MV-4-11 (cell line): ENCODE results near the gene SPINT1.

Experiments
- DNase-seq: peaks from one replicate; lab custom pipeline; 2025; lab: John Stamatoyannopoulos, UW

Gene SPINT1

DNA sequence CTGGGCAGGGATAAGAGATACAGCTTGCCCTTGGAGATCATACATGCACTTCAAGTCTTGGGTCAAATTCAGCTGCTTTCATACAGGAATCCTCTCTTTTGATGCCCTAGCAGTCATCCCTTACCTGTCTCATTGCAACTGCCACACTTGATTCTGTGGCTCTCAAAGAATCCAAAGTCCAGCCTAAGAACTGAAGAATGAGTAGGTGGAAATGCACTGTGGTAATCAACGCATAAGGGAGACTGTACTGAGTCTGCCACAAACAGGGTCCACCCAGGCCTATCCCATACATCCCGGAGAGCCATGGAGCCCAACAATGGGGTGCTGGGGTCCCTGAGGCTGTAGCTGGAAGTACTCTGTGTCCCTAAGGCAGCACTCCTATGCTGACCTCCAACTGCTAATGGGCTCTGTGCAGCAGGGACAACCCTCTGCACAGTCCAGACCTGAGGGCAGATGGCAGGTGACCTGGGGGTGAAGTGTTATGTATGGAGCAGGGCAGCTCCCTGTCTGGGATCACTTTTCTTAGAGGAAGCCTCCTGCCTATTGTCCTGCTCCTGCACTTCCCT is 48.7 kb downstream of the SPINT1 start:
- DNase-seq = no peak

DNA sequence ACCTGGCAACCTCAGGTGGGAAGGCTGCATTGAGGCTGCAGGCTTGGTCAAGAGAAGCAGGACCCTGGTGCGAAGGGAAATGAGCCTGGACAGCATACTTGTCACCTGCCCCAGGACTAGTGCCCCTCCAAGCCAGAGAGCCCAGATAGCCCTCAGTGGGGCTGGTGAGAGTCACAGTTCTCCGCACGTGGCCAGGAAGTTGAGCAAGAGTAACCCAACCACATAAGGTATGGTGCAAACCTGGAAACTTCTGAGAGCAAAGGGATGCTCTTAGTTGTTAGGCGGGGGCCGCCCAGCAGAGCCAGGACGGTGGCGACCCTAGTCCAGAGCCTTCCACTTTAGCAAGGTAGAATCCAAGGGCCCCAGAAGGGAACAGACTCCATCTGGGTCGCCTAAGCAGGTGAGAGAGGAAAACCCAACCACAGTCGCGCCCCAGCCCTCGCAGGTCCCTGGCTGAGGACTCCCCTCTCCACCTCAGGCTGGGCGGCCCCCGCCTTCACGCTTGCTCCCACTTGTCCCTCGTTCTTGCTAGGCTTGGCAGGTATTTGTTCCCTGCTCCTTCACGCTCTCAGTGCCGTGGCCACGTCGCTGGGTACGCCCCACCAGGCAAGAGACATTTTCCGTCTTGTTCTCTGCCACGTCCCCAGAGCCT is 49.3 kb downstream of the SPINT1 start:
- no peak for DNase-seq

DNA sequence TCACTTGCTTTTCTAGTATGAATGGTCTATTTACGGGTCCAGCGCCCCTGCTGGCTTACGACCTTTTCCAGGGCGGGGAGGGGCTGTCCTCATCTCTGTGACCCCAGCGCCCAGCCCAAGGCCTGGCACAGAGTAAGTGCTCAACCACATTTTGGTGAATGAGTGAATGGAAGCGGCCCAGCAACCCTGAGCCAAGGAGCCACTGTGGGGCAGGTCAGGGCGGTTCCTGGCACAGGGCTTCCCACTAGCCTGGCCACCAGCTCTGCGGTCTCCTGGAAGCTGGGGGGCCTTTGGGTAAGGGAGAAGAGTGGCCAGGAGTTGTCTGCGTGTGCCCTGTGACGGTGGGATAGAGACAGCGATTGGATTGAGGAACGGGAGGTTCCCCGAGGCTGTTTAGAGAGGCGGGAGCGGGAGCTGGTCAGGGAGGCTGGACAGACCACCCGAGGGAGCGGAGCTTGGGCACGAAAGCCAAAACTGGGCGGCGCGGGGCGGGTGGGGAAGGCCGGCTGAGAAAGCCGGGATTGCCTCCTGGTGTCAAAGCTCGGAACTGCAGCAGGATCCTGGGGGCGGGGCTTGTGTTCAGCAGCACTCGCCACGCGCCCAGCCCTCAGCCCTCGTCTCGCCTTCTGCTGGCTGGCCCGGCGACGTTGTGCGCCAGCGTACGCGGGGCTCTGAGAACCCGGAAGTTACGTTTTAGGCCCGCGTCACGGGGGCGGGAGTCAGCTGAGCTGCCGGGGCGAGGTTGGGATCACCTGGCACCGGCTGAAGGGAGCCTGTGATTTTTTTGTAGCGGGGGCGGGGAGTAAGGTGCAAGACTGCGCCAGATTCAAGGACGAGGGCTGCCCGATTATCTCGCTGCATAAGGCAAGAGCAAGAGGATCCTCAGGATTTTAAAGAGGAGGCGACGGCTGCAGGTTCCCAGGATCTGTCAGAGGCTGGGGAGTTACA is 50.2 kb downstream of the SPINT1 start, which contains the start of gene VPS18:
VPS18 (plus strand) TSS at position 718 of the 948 bp plus-strand sequence. CDS start 319 bp downstream, outside the sequence.
- DNase-seq = peak; percentile 94

DNA sequence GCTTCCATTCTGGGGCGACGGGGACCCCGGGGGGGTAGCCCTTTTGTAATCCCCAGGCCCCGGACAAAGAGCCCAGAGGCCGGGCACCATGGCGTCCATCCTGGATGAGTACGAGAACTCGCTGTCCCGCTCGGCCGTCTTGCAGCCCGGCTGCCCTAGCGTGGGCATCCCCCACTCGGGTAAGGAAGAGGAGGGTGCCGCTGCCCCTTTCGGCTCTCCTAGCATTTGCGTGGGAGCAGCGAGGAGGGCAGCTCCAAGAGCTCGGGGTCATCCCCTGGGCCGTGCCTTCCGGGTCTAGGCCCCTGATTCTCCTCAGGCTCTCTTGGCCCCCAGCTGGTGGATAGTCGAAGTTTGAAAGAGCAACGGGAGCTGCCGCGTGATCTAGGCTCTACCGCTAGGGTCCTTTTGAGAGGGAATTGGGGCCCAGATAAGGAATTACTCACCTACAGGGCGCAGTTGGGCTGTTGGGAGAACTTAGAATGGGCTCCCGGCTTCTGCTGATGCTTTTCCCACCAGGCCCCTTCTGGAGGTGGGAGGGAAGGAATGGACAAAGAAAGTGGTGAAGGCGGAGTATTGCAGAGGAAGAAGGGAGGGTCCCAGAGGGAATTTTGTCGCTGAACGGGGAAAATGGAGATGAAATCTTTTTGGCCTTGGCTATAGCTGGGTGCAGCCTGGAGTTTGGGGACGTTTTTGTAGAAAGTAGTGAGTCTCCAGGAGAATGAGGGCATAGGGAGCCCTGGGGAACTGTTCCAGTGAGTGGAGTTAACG is 51.0 kb downstream of the SPINT1 start:
- peak; percentile 78 for DNase-seq

DNA sequence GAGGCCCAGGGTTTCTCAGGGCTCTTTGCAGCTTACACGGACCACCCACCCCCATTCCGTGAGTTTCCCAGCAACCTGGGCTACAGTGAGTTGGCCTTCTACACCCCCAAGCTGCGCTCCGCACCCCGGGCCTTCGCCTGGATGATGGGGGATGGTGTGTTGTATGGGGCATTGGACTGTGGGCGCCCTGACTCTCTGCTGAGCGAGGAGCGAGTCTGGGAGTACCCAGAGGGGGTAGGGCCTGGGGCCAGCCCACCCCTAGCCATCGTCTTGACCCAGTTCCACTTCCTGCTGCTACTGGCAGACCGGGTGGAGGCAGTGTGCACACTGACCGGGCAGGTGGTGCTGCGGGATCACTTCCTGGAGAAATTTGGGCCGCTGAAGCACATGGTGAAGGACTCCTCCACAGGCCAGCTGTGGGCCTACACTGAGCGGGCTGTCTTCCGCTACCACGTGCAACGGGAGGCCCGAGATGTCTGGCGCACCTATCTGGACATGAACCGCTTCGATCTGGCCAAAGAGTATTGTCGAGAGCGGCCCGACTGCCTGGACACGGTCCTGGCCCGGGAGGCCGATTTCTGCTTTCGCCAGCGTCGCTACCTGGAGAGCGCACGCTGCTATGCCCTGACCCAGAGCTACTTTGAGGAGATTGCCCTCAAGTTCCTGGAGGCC is 55.8 kb downstream of the SPINT1 start:
- no peak for DNase-seq

DNA sequence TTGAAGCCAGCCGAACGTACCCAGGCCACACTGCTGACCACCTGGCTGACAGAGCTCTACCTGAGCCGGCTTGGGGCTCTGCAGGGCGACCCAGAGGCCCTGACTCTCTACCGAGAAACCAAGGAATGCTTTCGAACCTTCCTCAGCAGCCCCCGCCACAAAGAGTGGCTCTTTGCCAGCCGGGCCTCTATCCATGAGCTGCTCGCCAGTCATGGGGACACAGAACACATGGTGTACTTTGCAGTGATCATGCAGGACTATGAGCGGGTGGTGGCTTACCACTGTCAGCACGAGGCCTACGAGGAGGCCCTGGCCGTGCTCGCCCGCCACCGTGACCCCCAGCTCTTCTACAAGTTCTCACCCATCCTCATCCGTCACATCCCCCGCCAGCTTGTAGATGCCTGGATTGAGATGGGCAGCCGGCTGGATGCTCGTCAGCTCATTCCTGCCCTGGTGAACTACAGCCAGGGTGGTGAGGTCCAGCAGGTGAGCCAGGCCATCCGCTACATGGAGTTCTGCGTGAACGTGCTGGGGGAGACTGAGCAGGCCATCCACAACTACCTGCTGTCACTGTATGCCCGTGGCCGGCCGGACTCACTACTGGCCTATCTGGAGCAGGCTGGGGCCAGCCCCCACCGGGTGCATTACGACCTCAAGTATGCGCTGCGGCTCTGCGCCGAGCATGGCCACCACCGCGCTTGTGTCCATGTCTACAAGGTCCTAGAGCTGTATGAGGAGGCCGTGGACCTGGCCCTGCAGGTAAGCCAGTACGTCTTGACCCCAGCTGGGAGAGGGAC is 56.6 kb downstream of the SPINT1 start:
- DNase-seq = no peak

DNA sequence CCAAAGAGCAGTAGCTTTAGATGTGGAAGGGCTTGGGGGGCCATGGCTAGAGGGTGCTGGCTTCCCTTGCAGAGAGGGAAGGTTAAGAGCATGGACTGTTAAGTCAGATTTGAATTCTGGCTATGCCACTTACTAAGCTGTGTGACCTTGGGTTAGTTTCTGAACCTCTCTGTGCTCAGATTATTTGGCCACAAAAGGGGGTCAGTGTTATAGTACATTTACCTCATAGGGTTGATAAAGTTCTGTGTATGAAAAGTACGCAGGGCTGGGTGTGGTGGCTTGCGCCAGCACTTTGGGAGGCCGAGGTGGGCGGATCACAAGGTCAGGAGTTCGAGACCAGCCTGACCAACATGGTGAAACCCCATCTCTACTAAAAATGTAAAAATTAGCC is 57.2 kb downstream of the SPINT1 start:
- no peak for DNase-seq

DNA sequence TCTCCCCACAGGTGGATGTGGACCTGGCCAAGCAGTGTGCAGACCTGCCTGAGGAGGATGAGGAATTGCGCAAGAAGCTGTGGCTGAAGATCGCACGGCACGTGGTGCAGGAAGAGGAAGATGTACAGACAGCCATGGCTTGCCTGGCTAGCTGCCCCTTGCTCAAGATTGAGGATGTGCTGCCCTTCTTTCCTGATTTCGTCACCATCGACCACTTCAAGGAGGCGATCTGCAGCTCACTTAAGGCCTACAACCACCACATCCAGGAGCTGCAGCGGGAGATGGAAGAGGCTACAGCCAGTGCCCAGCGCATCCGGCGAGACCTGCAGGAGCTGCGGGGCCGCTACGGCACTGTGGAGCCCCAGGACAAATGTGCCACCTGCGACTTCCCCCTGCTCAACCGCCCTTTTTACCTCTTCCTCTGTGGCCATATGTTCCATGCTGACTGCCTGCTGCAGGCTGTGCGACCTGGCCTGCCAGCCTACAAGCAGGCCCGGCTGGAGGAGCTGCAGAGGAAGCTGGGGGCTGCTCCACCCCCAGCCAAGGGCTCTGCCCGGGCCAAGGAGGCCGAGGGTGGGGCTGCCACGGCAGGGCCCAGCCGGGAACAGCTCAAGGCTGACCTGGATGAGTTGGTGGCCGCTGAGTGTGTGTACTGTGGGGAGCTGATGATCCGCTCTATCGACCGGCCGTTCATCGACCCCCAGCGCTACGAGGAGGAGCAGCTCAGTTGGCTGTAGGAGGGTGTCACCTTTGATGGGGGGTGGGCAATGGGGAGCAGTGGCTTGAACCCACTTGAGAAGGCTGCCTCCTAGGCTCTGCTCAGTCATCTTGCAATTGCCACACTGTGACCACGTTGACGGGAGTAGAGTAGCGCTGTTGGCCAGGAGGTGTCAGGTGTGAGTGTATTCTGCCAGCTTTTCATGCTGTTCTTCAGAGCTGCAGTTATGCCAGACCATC is 59.0 kb downstream of the SPINT1 start:
- DNase-seq = peak; percentile 98

DNA sequence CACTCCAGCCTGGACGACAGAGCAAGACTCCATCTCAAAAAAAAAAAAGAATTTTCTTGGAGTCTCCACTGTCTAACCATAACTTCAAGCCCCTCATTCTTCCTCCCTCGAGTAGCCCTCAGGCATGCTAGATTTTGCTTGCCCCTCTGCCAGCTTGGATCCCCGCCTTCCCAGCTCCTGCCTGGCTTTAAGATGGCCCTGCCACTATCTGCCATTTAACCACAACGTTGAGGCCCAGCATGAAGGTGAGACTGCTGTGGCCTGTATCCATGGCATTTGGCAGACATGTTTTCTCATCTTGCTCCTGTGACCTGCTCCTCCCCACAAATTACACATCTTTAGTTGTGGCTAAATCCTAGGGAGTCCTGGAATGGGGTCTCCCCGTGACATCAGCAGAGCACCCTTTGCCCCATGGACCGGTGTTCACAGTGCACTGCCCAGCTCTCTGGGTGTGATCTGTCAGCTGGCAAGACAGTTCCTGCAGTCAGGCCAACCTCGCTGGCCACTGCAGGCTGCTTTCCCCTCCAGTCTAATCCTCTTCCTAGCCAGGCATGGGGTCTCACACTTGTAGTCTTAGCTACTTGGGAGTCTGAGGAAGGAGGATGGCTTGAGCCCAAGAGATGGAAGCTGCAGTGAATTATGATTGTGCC is 60.8 kb downstream of the SPINT1 start:
- DNase-seq = no peak

DNA sequence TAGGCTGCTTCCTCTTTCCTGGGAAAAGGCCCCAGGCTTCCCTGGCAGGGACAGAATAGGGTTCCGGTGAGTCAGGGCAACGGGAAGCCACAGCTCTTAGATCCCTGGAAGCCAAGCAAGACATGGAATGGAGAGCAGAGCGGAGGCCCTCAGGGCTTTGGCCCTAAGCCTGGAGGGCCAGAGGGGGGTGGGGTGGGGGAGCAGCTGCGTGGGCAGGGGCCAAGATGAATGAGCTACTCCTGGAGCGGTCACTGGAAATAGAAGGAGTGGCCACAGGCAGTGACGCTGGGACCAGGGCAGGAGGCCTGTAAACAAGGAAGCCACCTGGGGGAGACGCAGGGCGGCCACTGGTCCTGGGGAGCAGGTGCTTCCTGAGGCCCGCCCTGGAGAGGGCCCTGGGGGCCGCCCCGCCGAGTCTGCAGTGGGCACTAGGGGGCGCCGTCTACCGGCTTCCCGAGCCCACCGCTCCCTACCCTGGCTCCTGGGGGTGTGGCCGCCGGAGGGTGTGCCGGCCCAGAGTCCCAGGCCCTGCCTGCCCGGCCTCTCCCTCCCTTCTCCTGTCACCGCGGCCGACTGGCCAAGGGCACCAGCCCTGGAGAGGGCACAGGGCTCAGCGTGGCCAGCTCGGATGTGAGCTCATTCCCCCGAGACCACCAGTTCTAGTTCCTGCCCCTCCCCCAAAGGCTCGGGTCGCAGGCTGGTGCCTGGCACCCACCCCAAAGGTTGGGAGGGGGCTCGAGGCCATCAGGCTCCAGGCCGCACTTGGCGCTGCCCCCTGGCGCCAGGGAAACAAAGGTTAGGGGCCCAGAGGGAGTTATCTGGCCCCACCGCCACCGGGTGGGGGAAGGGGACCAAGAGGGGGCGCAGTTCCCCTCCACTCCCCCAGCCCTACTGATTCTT is 62.5 kb downstream of the SPINT1 start:
- DNase-seq = peak; percentile 41

DNA sequence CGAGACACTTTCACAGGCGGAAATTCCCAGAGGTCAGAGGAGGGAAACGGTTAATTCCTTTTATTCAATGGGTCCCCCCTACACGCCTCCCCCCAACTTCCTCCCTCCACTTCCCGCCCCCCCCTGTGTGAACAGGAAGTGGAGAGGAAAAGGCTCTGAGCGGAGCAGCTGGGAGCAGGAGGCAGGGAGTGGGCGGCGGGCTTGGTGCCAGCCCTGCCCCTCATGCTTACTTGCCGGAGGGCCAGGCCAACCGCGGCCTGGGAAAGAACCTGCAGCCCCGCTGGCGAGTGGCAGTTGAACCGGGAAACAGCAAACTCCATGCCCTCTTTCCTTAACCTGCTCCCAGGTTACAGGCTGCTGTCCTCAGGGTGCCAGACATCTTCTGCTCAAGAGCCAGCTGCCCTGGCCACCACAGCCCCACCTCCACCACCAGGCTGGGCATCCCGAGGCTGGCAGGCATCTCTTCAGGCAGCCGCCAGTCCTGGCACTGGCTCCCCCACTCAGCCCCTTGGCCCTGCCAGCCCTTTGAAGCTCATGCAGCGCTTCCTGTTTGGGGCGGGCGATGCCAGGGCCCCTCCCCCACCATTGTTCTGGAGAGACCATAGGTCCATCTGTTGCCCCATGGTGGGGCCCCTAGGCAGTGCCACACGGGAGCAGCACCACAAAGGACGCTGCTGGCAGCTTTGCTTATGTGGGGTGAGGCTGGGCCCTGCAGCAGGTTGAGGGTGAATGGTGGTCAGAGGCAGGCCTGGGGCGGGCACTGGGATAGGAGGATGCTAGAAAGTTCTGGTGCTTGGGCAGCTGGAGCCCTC is 63.3 kb downstream of the SPINT1 start:
- DNase-seq = no peak
